OCI-LY7 (cell line): ENCODE results near the gene HTR7. TPM values are rescaled to one million over a fixed set of nuclear protein-coding genes. Genes with fewer than 3 reads are reported as not detected.

Source experiments
- BruUV-seq: library from RNA; stranded (reverse); fragments of 400-500 nt; replicated peaks from 2 replicates; lab custom pipeline; 2021; lab: Mats Ljungman, UMichigan
- CTCF ChIA-PET: fragments of 300-600 bp; sonication (Branson Sonifier 250); formaldehyde crosslinking; loops from one replicate; lab custom pipeline; 2022; ENCODE audit warnings: antibody characterized with exemption; ENCODE audit not compliant: unreplicated experiment; lab: Charles Lee
- POLR2A ChIA-PET: fragments of 300-600 bp; sonication (Branson Sonifier 250); formaldehyde crosslinking; loops from one replicate; lab custom pipeline; 2022; ENCODE audit warnings: antibody characterized with exemption; lab: Charles Lee
- DNase-seq: peaks from one replicate; pipeline ENCODE4 v3.0.0-alpha.2; 2015; ENCODE audit warnings: low spot score
- H2AFZ ChIP-seq: fragments of 200-600 bp; sonication (generic), shearing (Covaris generic); 2 replicates; pipeline ENCODE4 v1.6.1; 2014; ENCODE audit warnings: mild to moderate bottlenecking, antibody characterized with exemption, low read length, moderate library complexity
- H3K27ac ChIP-seq: fragments of 200-600 bp; sonication (generic); 2 replicates; pipeline ENCODE4 v1.5.1; 2014; ENCODE audit warnings: mixed run types, low read depth, mild to moderate bottlenecking, moderate library complexity, low read length, inconsistent platforms; ENCODE audit not compliant: poor library complexity, severe bottlenecking
- H3K36me3 ChIP-seq: fragments of 200-600 bp; sonication (generic); 2 replicates; pipeline ENCODE4 v1.6.1; 2014; ENCODE audit warnings: mild to moderate bottlenecking, antibody characterized with exemption, low read length, moderate library complexity, mixed read lengths; ENCODE audit not compliant: insufficient read depth
- H3K4me1 ChIP-seq: fragments of 200-600 bp; sonication (generic); 2 replicates; pipeline ENCODE4 v1.5.1; 2014; ENCODE audit warnings: mild to moderate bottlenecking, low read length; ENCODE audit not compliant: insufficient read depth, poor library complexity, severe bottlenecking
- H3K4me2 ChIP-seq: fragments of 200-600 bp; sonication (generic); 2 replicates; pipeline ENCODE4 v1.6.1; 2014; ENCODE audit warnings: mild to moderate bottlenecking, low read length
- H3K4me3 ChIP-seq: fragments of 200-600 bp; sonication (generic); 2 replicates; pipeline ENCODE4 v1.5.1; 2014; ENCODE audit warnings: mild to moderate bottlenecking, low read depth, low read length; ENCODE audit not compliant: poor library complexity, severe bottlenecking
- H3K79me2 ChIP-seq: fragments of 200-600 bp; sonication (generic); 2 replicates; pipeline ENCODE4 v1.6.1; 2016; ENCODE audit warnings: low read depth, mild to moderate bottlenecking, low read length, moderate library complexity, mixed read lengths; ENCODE audit not compliant: insufficient read depth
- H3K9me2 ChIP-seq: fragments of 200-600 bp; sonication (generic); 2 replicates; pipeline ENCODE4 v1.6.1; 2016; ENCODE audit warnings: mild to moderate bottlenecking, low read length, mixed read lengths; ENCODE audit not compliant: insufficient read depth
- H3K9me3 ChIP-seq: fragments of 200-600 bp; sonication (generic); 2 replicates; pipeline ENCODE4 v1.6.1; 2014; ENCODE audit warnings: mild to moderate bottlenecking, mixed run types, low read length, mixed read lengths
- H4K20me1 ChIP-seq: fragments of 200-600 bp; sonication (generic); 2 replicates; pipeline ENCODE4 v1.6.1; 2014; ENCODE audit warnings: mild to moderate bottlenecking, antibody characterized with exemption, low read length, moderate library complexity, mixed read lengths; ENCODE audit not compliant: insufficient read depth
- EZH2phosphoT487 ChIP-seq: fragments of 200-600 bp; sonication (generic); IDR thresholded peaks from 2 replicates; pipeline ENCODE4 v1.6.1; 2018; ENCODE audit warnings: low read depth, borderline replicate concordance, mild to moderate bottlenecking, mixed run types, antibody characterized with exemption, low read length, moderate library complexity, mixed read lengths
- intact Hi-C: fragments of 100-400 bp; cut with micrococcal nuclease; formaldehyde crosslinking; loops from one replicate; pipeline ENCODE4 v1.10.0; 2022; ENCODE audit not compliant: unreplicated experiment
- total RNA-seq, 2 experiments: library from RNA; depleted of rRNA in 1 of 2; stranded (reverse); fragments of >200 nt in 1 of 2; shearing (Covaris generic) in 1 of 2; gene quantifications; 2 replicates each; pipeline ENCODE4 v1.2.3, GENCODE V29; 2014 to 2022
- TF ChIP-seq, protein P1 (sequence below): fragments of 200-600 bp; sonication (generic); conservative IDR thresholded peaks from 2 replicates; pipeline ENCODE4 v1.5.1; 2014; ENCODE audit warnings: mild to moderate bottlenecking, antibody characterized with exemption, low read length, moderate library complexity, mixed read lengths

The HTR7 gene
- total RNA-seq, 2 experiments from 2014 or later, result 0.10 TPM; not detected in 1

DNA sequence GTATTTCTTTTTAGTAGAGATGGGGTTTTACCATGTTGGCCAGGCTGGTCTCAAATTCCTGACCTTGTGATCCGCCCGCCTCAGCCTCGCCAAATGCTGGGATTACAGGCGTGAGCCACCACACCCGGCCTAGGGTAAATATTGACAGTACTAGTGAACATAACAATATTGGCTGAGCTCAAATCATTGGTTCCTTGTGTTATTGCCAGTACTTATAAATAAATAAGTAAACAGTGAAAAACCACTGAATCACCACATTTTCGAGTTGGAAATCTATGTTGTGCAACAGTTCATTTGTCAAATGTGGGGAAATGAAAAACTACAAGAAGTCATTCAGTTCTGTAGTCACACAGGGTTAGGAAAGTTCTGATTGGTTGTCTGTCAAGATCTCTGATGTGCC lies 29.7 kb upstream of the HTR7 start:
- POLR2A ChIA-PET, result interaction anchor here (0.5 kb wide), 1 partner anchor 10 kb away, joined by 5 read pairs; no protein-coding TSS in a partner anchor

DNA sequence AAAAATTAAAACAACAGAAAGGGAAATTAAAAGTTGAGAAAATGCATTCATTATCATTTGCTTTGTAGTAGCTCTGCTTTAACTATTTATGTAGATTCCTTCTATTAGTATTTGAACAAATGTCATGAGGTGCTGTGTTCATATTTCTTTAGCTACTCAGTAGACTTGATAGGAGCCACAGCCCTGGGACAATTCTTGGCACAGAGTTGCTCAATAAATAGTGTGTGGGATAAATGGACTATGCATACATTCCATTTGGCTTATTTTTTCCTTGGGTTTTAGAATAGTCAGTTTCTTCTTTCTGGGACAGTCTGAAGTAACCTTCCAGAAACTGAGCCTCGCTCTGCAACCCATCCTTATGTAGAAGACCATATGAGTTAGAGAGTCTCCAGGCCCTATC lies 27.3 kb upstream of the HTR7 start:
- Histone ChIP-seq H3K79me2 (no peaks in the 10 kb centered on the region), H2AFZ (no peak overlapping the region), H3K4me2 (no peak overlapping the region), H3K9me3 (no peaks in the 10 kb centered on the region), H3K4me3 (no peak overlapping the region), H3K4me1 (no peaks in the 10 kb centered on the region), H3K27ac (no peak overlapping the region), H3K36me3 (peaks cover 97% of the 10 kb centered on the region), H3K9me2 (no peaks in the 10 kb centered on the region), H4K20me1 (no peaks in the 10 kb centered on the region)
- TF ChIP-seq, protein P1, sequence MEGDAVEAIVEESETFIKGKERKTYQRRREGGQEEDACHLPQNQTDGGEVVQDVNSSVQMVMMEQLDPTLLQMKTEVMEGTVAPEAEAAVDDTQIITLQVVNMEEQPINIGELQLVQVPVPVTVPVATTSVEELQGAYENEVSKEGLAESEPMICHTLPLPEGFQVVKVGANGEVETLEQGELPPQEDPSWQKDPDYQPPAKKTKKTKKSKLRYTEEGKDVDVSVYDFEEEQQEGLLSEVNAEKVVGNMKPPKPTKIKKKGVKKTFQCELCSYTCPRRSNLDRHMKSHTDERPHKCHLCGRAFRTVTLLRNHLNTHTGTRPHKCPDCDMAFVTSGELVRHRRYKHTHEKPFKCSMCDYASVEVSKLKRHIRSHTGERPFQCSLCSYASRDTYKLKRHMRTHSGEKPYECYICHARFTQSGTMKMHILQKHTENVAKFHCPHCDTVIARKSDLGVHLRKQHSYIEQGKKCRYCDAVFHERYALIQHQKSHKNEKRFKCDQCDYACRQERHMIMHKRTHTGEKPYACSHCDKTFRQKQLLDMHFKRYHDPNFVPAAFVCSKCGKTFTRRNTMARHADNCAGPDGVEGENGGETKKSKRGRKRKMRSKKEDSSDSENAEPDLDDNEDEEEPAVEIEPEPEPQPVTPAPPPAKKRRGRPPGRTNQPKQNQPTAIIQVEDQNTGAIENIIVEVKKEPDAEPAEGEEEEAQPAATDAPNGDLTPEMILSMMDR, result no peak
- TF ChIP-seq EZH2phosphoT487, result no peak
- no TSS peak for BruUV-seq
- POLR2A ChIA-PET, result interaction anchor here (1.0 to 1.2 kb wide), 2 partner anchors 9 to 10 kb away, joined by 3 to 5 read pairs; no protein-coding TSS in a partner anchor
- DNase-seq, result no peak
- intact Hi-C loops, result no loop called here
- CTCF ChIA-PET, result no interaction called here

More for the DNA sequence above, 29.7 kb upstream of the HTR7 start:
- Histone ChIP-seq H3K9me2 (no peaks in the 10 kb centered on the region), H3K4me2 (no peak overlapping the region), H3K27ac (no peak overlapping the region), H3K79me2 (no peaks in the 10 kb centered on the region), H3K36me3 (peaks cover 97% of the 10 kb centered on the region), H3K9me3 (no peaks in the 10 kb centered on the region), H3K4me3 (no peak overlapping the region), H3K4me1 (no peaks in the 10 kb centered on the region), H4K20me1 (no peaks in the 10 kb centered on the region), H2AFZ (no peak overlapping the region)
- no peak for TF ChIP-seq EZH2phosphoT487
- TF ChIP-seq, protein P1, result no peak
- intact Hi-C loops, result no loop called here
- CTCF ChIA-PET, result no interaction called here
- DNase-seq, result no peak
- no TSS peak for BruUV-seq

DNA sequence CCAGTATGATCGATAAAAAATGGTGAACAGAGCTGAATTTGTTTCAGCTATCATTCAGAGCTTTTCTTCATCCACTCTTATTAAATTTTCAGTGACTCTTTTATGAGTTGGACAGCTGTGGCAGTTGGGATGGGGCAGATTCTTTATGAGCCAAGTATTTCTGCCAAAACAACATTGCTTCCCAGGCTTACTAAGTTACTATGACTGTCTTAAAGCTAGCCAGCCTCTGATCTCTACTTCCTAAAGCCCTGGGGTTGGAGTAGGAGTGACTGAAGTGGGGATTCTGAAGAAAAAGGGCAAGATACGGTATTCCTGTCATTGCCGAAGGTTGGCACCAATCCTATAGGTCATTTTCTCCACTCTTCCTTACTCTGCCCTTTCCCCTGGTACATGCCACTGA lies 26.6 kb upstream of the HTR7 start:
- POLR2A ChIA-PET, result interaction anchor here (0.8 to 1.2 kb wide), 4 partner anchors 9 to 17 kb away, joined by 3 to 5 read pairs (median 3); partner anchors contain the start of gene RPP30
- BruUV-seq, result no TSS peak
- CTCF ChIA-PET, result no interaction called here
- H3K4me2 ChIP-seq, result no peak overlapping the region
- no peak for DNase-seq
- H3K36me3 ChIP-seq, result peaks cover 97% of the 10 kb centered on the region
- H3K27ac ChIP-seq, result no peak overlapping the region
- H3K4me1 ChIP-seq, result no peaks in the 10 kb centered on the region
- intact Hi-C loops, result no loop called here
- TF ChIP-seq EZH2phosphoT487, result no peak
- TF ChIP-seq, protein P1, result no peak
- no peaks in the 10 kb centered on the region for H3K9me2 ChIP-seq
- no peak overlapping the region for H2AFZ ChIP-seq
- H4K20me1 ChIP-seq, result peaks cover 5% of the 10 kb centered on the region; the same call in 1 of the 2 replicates
- no peaks in the 10 kb centered on the region for H3K79me2 ChIP-seq
- H3K4me3 ChIP-seq, result no peak overlapping the region
- H3K9me3 ChIP-seq, result no peaks in the 10 kb centered on the region
